Stomach (tissue), 4 donors: ENCODE results near the gene SLC10A2.

Experiments
- CTCF ChIP-seq, 7 experiments: fragments of 450-650 bp in 4 of 7; fragments of 200-600 bp in 3 of 7; sonication (generic) in 3 of 7; IDR thresholded peaks; one replicate each; pipeline ENCODE4 v1.5.1; 2016 to 2019; ENCODE audit warnings: antibody characterized with exemption in 7 of 7, control low read depth in 2 of 7, mild to moderate bottlenecking in 1 of 7
- POLR2A ChIP-seq, 4 donors: fragments of 450-650 bp; IDR thresholded peaks; one replicate each; pipeline ENCODE4 v1.6.1; 2016; ENCODE audit warnings: antibody characterized with exemption in 4 of 4, control low read depth in 2 of 4, mild to moderate bottlenecking in 1 of 4, moderate library complexity in 1 of 4
- POLR2AphosphoS5 ChIP-seq, 3 donors: sonication (generic); formaldehyde crosslinking; IDR thresholded peaks; one replicate each; pipeline ENCODE4 v1.6.1; 2016; ENCODE audit warnings: antibody characterized with exemption in 3 of 3

- TF ChIP-seq POLR2AphosphoS5 (IDR thresholded peaks at IDR 0.05) (no peak), CTCF (IDR thresholded peaks at IDR 0.05) (no peak), POLR2A (IDR thresholded peaks at IDR 0.05) (no peak)
Observed at GRCh38 chr13:103046676-103047075, 19.5 kb downstream of the SLC10A2 start.
